Coronary artery (tissue), 2 donors: ENCODE results near the gene FILIP1L.

Source experiments
- DNase-seq: peaks from one replicate; pipeline ENCODE4 v3.0.0-alpha.2; 2017; ENCODE audit warnings: low spot score
- H3K27ac ChIP-seq, 2 donors: fragments of 200-600 bp; sonication (generic); one replicate each; pipeline ENCODE4 v1.5.1; 2016 to 2019
- H3K4me3 ChIP-seq: fragments of 200-600 bp; sonication (generic); 2 replicates; pipeline ENCODE4 v1.5.1; 2016; ENCODE audit warnings: mild to moderate bottlenecking, moderate library complexity
- CTCF ChIP-seq: fragments of 200-600 bp; sonication (generic); IDR thresholded peaks from one replicate; pipeline ENCODE4 v1.5.1; 2019; ENCODE audit warnings: antibody characterized with exemption

The FILIP1L gene

GRCh38 chr3:99817437-99818240, 296.7 kb downstream of the FILIP1L start, which contains the start of gene CMSS1:
Gene CMSS1 (plus strand): TSS chr3:99817862.
- TF ChIP-seq CTCF, result no peak
- Histone ChIP-seq H3K4me3 (peak within 1 kb of the TSS; percentile 82), H3K27ac (peak within 1 kb of the TSS; percentile 73 to 90)
- DNase-seq, result peak; percentile 95

GRCh38 chr3:99817047-99817436, 297.3 kb downstream of the FILIP1L start:
- H3K27ac ChIP-seq, result peak overlapping the region; percentile 73 to 90
- TF ChIP-seq CTCF, result no peak
- peak overlapping the region; percentile 82 for H3K4me3 ChIP-seq
- DNase-seq, result no peak

DNA sequence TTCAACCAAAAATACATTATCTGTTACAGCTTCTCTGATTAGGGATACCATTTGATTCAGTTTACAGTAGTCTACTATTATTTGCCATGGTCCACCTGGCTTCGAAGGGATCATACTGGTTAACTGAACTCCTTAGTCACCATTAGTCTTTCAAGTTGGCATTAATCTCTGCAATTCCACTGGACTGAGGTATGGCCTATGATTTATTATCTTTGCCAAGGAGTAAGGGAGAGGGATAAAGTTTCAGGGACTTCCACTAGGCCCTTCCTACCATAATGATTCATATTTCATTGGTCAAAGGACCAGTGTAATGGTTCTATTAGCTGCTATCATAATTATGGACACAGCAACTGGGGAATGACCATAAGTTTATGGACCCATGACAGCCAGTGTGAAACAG, 303.9 kb downstream of the FILIP1L start:
- H3K27ac ChIP-seq, result no peak overlapping the region
- no peak for DNase-seq
- no peak overlapping the region for H3K4me3 ChIP-seq
- no peak for TF ChIP-seq CTCF

GRCh38 chr3:99809565-99809964, 304.7 kb downstream of the FILIP1L start:
- H3K4me3 ChIP-seq, result no peak overlapping the region
- no peak overlapping the region for H3K27ac ChIP-seq
- no peak for DNase-seq
- no peak for TF ChIP-seq CTCF

DNA sequence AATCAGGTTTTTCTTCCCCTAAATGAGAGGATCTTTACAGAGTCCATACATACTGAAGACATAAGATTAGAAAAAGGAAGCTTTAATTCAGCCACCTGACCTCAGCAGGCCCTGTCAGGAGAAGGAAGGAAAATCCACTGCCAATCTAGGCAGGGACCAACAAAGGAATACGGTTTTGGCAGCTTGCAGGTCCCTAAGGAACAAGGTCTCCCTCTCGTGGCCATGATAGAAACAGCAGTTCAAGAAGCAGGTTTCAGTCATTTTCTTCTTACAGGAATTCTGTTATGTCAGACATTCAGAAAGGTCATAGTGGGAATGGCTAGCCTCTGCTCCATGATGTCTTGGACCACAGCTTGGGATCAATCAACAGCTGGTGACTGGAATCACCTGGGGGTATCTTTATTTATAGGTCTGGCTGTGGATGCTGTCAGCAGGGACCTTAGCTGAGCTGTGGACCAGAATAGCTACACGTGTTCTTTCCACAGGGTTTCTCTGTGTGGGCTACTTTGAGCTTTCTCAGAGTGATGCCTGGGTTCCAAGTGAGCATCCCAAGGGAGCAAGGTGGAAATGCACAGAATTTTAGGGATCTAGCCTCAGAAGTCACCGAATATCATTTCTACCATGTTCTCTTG, 306.0 kb downstream of the FILIP1L start:
- DNase-seq, result no peak
- Histone ChIP-seq H3K4me3 (no peak overlapping the region), H3K27ac (no peak overlapping the region)
- peak; percentile 60 for TF ChIP-seq CTCF

DNA sequence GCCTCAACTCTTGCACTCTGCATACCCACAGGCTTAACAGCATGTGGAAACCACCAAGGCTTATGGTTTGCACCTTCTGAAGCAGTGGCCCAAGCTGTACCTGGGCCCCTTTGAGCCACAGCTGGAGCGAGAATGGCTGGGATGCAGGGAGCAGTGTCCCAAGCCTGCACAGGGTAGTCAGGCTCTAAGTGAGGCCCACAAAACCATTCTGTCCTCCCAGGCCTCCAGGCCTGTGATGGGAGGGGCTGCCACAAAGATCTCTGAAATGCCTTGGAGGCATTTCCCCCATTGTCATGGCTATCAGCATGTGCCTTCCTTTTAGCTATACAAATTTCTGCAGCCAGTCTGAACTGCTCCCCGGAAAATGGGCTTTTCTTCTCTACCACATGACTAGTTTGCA, 309.1 kb downstream of the FILIP1L start:
- Histone ChIP-seq H3K27ac (no peak overlapping the region), H3K4me3 (no peak overlapping the region)
- DNase-seq, result no peak
- TF ChIP-seq CTCF, result no peak

DNA sequence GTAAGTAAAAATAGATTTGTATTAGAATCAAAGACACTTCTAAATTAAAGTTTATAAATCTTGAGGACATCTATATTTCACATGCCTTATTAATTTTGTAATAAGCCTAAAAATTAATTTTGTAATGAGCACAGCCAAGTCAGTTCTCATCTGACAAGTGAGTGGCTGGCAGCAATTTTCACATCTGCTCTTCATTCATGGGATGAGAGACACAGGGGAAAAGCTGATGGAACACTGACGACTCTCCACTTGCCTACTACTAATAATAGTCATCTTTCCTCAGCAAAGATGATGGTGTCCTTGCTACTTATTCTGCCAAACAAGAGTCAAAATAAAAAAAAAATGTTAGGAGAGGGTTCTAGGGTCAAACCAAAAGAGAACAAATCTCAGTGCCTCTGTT, 311.0 kb downstream of the FILIP1L start:
- no peak for TF ChIP-seq CTCF

More for the DNA sequence above, 311.0 kb downstream of the FILIP1L start:
- no peak for DNase-seq
- Histone ChIP-seq H3K4me3 (no peak overlapping the region), H3K27ac (no peak overlapping the region)
